Measurements from ENCODE around the gene BICDL1.

DNA sequence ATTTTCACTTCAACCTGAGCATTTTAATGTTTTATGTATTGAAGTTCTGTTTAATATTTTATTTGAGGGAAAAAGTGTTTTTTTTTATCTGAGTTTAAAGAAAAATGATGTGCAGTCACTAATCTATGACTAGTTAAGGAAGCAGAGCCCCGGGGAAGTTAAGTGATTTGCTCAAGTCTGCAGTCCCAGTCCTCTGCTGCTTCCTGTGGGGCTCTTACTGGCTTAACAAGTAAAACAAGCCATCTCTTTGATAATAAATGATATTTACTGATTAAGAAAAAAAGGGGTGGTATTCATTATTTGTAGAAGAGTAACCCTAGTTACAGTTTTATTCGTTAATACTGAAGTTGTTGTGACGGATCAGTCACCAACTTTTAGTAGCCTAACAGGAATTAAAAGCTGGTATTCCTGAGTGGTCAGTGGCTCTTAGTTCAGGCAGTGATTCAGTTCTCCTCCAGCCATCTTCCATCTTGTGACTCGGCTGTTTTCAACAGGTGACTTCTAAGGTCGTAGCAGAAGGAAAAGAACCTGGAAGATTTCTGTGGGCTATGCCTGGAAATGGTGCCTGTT is 21.7 kb downstream of the BICDL1 start:
- TF ChIP-seq, protein P1, sequence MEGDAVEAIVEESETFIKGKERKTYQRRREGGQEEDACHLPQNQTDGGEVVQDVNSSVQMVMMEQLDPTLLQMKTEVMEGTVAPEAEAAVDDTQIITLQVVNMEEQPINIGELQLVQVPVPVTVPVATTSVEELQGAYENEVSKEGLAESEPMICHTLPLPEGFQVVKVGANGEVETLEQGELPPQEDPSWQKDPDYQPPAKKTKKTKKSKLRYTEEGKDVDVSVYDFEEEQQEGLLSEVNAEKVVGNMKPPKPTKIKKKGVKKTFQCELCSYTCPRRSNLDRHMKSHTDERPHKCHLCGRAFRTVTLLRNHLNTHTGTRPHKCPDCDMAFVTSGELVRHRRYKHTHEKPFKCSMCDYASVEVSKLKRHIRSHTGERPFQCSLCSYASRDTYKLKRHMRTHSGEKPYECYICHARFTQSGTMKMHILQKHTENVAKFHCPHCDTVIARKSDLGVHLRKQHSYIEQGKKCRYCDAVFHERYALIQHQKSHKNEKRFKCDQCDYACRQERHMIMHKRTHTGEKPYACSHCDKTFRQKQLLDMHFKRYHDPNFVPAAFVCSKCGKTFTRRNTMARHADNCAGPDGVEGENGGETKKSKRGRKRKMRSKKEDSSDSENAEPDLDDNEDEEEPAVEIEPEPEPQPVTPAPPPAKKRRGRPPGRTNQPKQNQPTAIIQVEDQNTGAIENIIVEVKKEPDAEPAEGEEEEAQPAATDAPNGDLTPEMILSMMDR (IDR thresholded peaks at IDR 0.05), result no peak
- TF ChIP-seq POLR2AphosphoS5 (IDR thresholded peaks at IDR 0.05), result no peak
